ENCODE data around the gene TENT4A. TPM values are rescaled to one million over a fixed set of nuclear protein-coding genes. Genes with fewer than 3 reads are reported as not detected.

Gene TENT4A
- total and polyA plus RNA-seq, 2 of the 4 experiments (the other 2 are of a cell fraction), result 5.9 to 17.2 TPM

GRCh38 chr5:6804766-6805501 lies 91.7 kb downstream of the TENT4A start:
- no peak overlapping the region for H4K5ac ChIP-seq (ENCODE audit: low read depth, low read length)
- in situ Hi-C loops (cut with MboI; ENCODE audit: low sequenced_read_pairs), result no loop called here
- H3K56ac ChIP-seq (ENCODE audit: extremely low read depth, insufficient read depth, low read length), result no peak overlapping the region
- no peak overlapping the region for H2AK9ac ChIP-seq (replicated peaks; ENCODE audit: low read depth, low read length, poor library complexity)
- no peak overlapping the region for H3K4ac ChIP-seq (ENCODE audit: low read depth, low read length)
- CTCF ChIA-PET, result no interaction called here
- no peak overlapping the region for H3K9ac ChIP-seq (ENCODE audit: low read depth, low read length)
- dilution Hi-C loops (cut with HindIII; ENCODE audit: low sequenced_read_pairs, unreplicated experiment), result no loop called here
- H2BK120ac ChIP-seq (ENCODE audit: low read depth, low read length), result no peak overlapping the region
- H4K91ac ChIP-seq (ENCODE audit: insufficient read depth, low read depth, low read length), result no peak overlapping the region
- no peak overlapping the region for H2AK5ac ChIP-seq (ENCODE audit: low read depth, low read length)
- no peak overlapping the region for H3K4me2 ChIP-seq (ENCODE audit: low read depth, low read length)
- POLR2A ChIA-PET (ENCODE audit: unreplicated experiment), result no interaction called here
- peak; percentile 91 for ATAC-seq (ENCODE audit: low read depth)
- TF ChIP-seq MAFK (IDR thresholded peaks at IDR 0.05; ENCODE audit: low read depth, low read length) (peak; percentile 7; the same call in 1 of the 2 replicates), CHD1 (IDR thresholded peaks at IDR 0.05; ENCODE audit: low read depth, low read length) (no peak)
- no peaks in the 10 kb centered on the region for H3K79me1 ChIP-seq (ENCODE audit: low read depth in 1 of 2, low read length in 2 of 2)
- H3K9me3 ChIP-seq (ENCODE audit: control insufficient read depth, insufficient read depth, low read length), result no peaks in the 10 kb centered on the region; the same call in 1 of the 2 replicates
- no peak overlapping the region for H3K27ac ChIP-seq (ENCODE audit: insufficient read depth, low read length)
- WGBS, 2 experiments (ENCODE audit: extremely low coverage in 2 of 2, insufficient read length in 1 of 2), result no CpG with 5 or more reads among the region's 5 CpGs
- H3K27me3 ChIP-seq (ENCODE audit: control insufficient read depth, insufficient read depth, low read length), result no peaks in the 10 kb centered on the region
- H4K8ac ChIP-seq (ENCODE audit: low read depth in 2 of 2, low read length in 2 of 2), result no peak overlapping the region
- no peak overlapping the region for H3K14ac ChIP-seq (replicated peaks; ENCODE audit: low read depth, low read length)
- H3K4me3 ChIP-seq (ENCODE audit: insufficient read depth, low read depth, low read length), result no peak overlapping the region
- no peaks in the 10 kb centered on the region for H3K9me1 ChIP-seq (ENCODE audit: insufficient read depth, low read length)
- H2BK5ac ChIP-seq (ENCODE audit: low read depth, low read length, poor library complexity, severe bottlenecking), result no peak overlapping the region
- H3K23ac ChIP-seq (ENCODE audit: low read depth, low read length), result no peak overlapping the region
- no TSS peak for BruUV-seq (replicated peaks)
- no peaks in the 10 kb centered on the region for H3K36me3 ChIP-seq (ENCODE audit: control insufficient read depth, insufficient read depth, low read length)
- H2AFZ ChIP-seq (replicated peaks; ENCODE audit: low read length, poor library complexity), result no peak overlapping the region
- peak; percentile 33 for DNase-seq
- H2BK15ac ChIP-seq (ENCODE audit: low read depth, low read length), result no peak overlapping the region
- no peaks in the 10 kb centered on the region for H4K20me1 ChIP-seq (ENCODE audit: insufficient read depth, low read length)
- no peaks in the 10 kb centered on the region for H3K4me1 ChIP-seq (ENCODE audit: control insufficient read depth, insufficient read depth, low read length)
- intact Hi-C loops (cut with micrococcal nuclease), result no loop called here
- no peak overlapping the region for H3K18ac ChIP-seq (ENCODE audit: low read depth, low read length)
- no peak overlapping the region for H2BK20ac ChIP-seq (ENCODE audit: low read depth, low read length)
